Measurements from ENCODE around the gene LMNB1. TPM values are rescaled to one million over a fixed set of nuclear protein-coding genes. Genes with fewer than 3 reads are reported as not detected.
"Not testable (repeated sequence)": the region's sequence is repeated elsewhere in the genome, so short reads cannot be mapped to it uniquely, and the experiment has no call there.

LMNB1 gene
- total RNA-seq, 3 donors from 2014 or later: 4.8 to 6.4 (median 5.2) TPM

DNA sequence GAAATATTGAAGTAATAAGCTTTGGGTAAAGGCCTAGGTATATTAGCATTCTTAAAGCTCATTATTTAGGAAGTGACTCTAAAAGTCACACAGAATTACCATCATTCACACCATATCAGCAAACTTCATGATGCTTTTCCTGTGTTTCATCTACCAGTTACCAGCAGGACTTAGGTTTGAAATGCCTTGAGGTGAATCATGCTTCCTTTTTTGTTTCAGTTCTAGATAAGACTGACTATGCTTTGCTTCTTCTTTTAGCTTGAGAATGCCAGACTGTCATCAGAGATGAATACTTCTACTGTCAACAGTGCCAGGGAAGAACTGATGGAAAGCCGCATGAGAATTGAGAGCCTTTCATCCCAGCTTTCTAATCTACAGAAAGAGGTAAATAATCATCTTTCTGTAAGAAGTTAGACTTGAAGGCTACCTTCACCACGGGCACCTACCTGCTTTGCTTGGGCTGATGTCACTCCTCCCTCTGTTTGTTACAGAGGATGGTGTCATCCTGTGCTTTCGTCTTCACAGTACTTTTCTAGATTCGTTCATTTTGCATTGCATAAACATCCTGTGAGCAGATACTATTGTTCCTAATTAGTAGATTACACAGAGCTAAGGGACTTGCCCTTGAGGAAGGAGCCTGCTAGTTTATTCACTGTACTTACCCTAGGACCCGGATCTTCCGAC, 34.7 kb downstream of the LMNB1 start:
- Histone ChIP-seq H3K4me1 (no peaks in the 10 kb centered on the region), H3K36me3 (no peaks in the 10 kb centered on the region), H3K9me3 (no peaks in the 10 kb centered on the region), H3K27me3 (no peaks in the 10 kb centered on the region), H3K4me3 (no peak overlapping the region), H3K27ac (no peak overlapping the region)
- TF ChIP-seq POLR2A (IDR thresholded peaks at IDR 0.05) (no peak), POLR2AphosphoS5 (IDR thresholded peaks at IDR 0.05) (no peak)
- TF ChIP-seq, protein P1, sequence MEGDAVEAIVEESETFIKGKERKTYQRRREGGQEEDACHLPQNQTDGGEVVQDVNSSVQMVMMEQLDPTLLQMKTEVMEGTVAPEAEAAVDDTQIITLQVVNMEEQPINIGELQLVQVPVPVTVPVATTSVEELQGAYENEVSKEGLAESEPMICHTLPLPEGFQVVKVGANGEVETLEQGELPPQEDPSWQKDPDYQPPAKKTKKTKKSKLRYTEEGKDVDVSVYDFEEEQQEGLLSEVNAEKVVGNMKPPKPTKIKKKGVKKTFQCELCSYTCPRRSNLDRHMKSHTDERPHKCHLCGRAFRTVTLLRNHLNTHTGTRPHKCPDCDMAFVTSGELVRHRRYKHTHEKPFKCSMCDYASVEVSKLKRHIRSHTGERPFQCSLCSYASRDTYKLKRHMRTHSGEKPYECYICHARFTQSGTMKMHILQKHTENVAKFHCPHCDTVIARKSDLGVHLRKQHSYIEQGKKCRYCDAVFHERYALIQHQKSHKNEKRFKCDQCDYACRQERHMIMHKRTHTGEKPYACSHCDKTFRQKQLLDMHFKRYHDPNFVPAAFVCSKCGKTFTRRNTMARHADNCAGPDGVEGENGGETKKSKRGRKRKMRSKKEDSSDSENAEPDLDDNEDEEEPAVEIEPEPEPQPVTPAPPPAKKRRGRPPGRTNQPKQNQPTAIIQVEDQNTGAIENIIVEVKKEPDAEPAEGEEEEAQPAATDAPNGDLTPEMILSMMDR (IDR thresholded peaks at IDR 0.05): no peak
- no peak for DNase-seq (ENCODE audit: low spot score in 2 of 2)
- intact Hi-C loops (cut with DNase I; ENCODE audit: low total_unique reads): no loop called here

- intact Hi-C loops (cut with DNase I; ENCODE audit: low total_unique reads): no loop called here
- no peaks in the 10 kb centered on the region for H3K27me3 ChIP-seq
- H3K27ac ChIP-seq: no peak overlapping the region
These were observed 35.2 kb downstream of the LMNB1 start for GRCh38 chr5:126812199-126812570.

DNA sequence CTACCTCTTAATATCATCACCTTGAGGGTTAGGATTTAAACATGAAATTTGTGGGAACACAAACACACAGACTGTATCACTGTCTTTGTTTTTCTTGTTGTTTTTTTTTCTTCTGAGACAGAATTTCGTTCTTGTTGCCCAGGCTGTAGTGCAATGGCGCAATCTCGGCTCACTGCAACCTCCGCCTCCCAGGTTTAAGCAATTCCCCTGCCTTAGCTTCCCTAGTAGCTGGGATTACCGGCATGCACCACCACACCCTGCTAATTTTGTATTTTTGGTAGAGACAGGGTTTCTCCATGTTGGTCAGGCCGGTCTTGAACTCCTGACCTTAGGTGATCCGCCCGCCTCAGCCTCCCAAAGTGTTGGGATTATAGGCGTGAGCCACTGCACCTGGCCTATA, 36.9 kb downstream of the LMNB1 start:
- H3K27ac ChIP-seq; H3K9me3 ChIP-seq; H3K4me1 ChIP-seq; H3K4me3 ChIP-seq; H3K36me3 ChIP-seq; intact Hi-C loops (cut with DNase I; ENCODE audit: low total_unique reads); H3K27me3 ChIP-seq; DNase-seq (ENCODE audit: low spot score in 2 of 2): not testable (repeated sequence)

More at GRCh38 chr5:126812199-126812570, 35.2 kb downstream of the LMNB1 start:
- no peaks in the 10 kb centered on the region for H3K36me3 ChIP-seq
- H3K9me3 ChIP-seq: no peaks in the 10 kb centered on the region
- TF ChIP-seq POLR2AphosphoS5 (IDR thresholded peaks at IDR 0.05) (no peak), POLR2A (IDR thresholded peaks at IDR 0.05) (no peak)
- TF ChIP-seq, protein P1 (IDR thresholded peaks at IDR 0.05): no peak
- H3K4me1 ChIP-seq: no peaks in the 10 kb centered on the region
- no peak overlapping the region for H3K4me3 ChIP-seq
- DNase-seq (ENCODE audit: low spot score in 2 of 2): no peak

GRCh38 chr5:126814721-126815404, 37.9 kb downstream of the LMNB1 start:
- Histone ChIP-seq H3K36me3 (no peaks in the 10 kb centered on the region), H3K9me3 (no peaks in the 10 kb centered on the region), H3K27me3 (no peaks in the 10 kb centered on the region), H3K4me3 (no peak overlapping the region), H3K4me1 (no peaks in the 10 kb centered on the region), H3K27ac (no peak overlapping the region)
- intact Hi-C loops (cut with DNase I; ENCODE audit: low total_unique reads): no loop called here
- no peak for TF ChIP-seq POLR2AphosphoS5 (IDR thresholded peaks at IDR 0.05)
- no peak for TF ChIP-seq POLR2A (IDR thresholded peaks at IDR 0.05)
- TF ChIP-seq, protein P1 (IDR thresholded peaks at IDR 0.05): no peak
- no peak for DNase-seq (ENCODE audit: low spot score in 2 of 2)

DNA sequence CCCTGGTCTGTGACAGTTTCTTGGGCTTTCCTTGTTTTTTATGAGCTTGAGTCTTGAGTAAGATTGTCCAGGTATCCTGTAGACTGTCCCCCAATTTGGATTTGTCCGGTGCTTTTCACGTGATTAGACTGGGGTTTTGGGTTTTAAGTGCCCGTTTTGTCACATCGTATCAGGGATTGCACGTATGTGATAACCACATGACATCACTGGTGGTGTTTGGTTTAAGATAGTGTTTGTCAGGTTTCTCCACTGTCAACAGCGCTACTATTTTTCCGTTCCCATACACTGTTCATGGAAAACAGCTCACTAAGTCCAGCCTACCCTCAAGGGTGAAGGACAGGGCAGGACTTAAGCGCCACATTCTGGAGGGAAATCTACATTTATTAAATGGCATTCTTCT, 39.7 kb downstream of the LMNB1 start:
- no peaks in the 10 kb centered on the region for H3K36me3 ChIP-seq
- intact Hi-C loops (cut with DNase I; ENCODE audit: low total_unique reads): no loop called here
- no peak for TF ChIP-seq POLR2AphosphoS5 (IDR thresholded peaks at IDR 0.05)
- TF ChIP-seq, protein P1 (IDR thresholded peaks at IDR 0.05): no peak
- TF ChIP-seq POLR2A (IDR thresholded peaks at IDR 0.05): no peak
- H3K4me3 ChIP-seq: no peak overlapping the region
- no peaks in the 10 kb centered on the region for H3K4me1 ChIP-seq
- DNase-seq (ENCODE audit: low spot score in 2 of 2): no peak
- H3K27ac ChIP-seq: no peak overlapping the region
- H3K9me3 ChIP-seq: no peaks in the 10 kb centered on the region
- no peaks in the 10 kb centered on the region for H3K27me3 ChIP-seq
